Measurements from ENCODE around the gene ZNF423.

GRCh38 chr16:49597796-49598195, 258.1 kb downstream of the ZNF423 start:
- TF ChIP-seq EP300 (IDR thresholded peaks at IDR 0.05) = no peak
- TF ChIP-seq, protein P1, sequence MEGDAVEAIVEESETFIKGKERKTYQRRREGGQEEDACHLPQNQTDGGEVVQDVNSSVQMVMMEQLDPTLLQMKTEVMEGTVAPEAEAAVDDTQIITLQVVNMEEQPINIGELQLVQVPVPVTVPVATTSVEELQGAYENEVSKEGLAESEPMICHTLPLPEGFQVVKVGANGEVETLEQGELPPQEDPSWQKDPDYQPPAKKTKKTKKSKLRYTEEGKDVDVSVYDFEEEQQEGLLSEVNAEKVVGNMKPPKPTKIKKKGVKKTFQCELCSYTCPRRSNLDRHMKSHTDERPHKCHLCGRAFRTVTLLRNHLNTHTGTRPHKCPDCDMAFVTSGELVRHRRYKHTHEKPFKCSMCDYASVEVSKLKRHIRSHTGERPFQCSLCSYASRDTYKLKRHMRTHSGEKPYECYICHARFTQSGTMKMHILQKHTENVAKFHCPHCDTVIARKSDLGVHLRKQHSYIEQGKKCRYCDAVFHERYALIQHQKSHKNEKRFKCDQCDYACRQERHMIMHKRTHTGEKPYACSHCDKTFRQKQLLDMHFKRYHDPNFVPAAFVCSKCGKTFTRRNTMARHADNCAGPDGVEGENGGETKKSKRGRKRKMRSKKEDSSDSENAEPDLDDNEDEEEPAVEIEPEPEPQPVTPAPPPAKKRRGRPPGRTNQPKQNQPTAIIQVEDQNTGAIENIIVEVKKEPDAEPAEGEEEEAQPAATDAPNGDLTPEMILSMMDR (IDR thresholded peaks at IDR 0.05) = no peak
